OCI-LY1 (cell line): Measurements from ENCODE around the gene ACYP2.

Experiments used
- EZH2 ChIP-seq: fragments of 200-600 bp; sonication (generic), shearing (Covaris generic); IDR thresholded peaks from 2 replicates; pipeline ENCODE4 v1.8.0; 2017; ENCODE audit warnings: borderline replicate concordance, mixed run types, mild to moderate bottlenecking, antibody characterized with exemption, low read length, moderate library complexity, mixed read lengths
- TF ChIP-seq, protein P1 (sequence below): fragments of 200-600 bp; sonication (generic), shearing (Covaris generic); IDR thresholded peaks from 2 replicates; pipeline ENCODE4 v1.5.1; 2017; ENCODE audit warnings: mild to moderate bottlenecking, antibody characterized with exemption, low read length, moderate library complexity, mixed read lengths

DNA sequence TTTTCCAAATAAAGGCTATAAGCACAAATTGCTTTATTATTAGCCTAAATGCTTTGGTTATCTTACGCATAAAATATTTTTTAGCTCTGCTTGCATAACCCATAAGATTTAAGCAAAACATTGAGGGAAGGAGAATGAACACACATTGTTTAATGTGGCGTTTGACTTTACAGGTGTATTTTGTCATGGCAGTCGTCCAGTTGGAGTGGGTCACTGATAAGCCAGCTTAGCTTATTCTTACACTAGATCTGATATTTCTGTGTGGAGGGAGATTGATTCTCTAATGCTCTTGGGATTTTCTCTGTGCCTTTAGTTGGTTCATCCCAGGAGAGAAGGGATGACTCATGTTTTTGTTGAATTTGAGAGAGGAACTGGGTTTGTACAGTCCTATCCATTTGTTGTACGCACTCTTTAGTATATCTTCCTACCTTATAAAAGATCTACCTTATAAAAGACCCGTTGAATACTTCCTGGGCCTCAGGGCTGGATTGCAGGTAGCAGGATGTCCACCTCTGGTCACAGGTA is 47.5 kb upstream of the ACYP2 start:
- TF ChIP-seq, protein P1, sequence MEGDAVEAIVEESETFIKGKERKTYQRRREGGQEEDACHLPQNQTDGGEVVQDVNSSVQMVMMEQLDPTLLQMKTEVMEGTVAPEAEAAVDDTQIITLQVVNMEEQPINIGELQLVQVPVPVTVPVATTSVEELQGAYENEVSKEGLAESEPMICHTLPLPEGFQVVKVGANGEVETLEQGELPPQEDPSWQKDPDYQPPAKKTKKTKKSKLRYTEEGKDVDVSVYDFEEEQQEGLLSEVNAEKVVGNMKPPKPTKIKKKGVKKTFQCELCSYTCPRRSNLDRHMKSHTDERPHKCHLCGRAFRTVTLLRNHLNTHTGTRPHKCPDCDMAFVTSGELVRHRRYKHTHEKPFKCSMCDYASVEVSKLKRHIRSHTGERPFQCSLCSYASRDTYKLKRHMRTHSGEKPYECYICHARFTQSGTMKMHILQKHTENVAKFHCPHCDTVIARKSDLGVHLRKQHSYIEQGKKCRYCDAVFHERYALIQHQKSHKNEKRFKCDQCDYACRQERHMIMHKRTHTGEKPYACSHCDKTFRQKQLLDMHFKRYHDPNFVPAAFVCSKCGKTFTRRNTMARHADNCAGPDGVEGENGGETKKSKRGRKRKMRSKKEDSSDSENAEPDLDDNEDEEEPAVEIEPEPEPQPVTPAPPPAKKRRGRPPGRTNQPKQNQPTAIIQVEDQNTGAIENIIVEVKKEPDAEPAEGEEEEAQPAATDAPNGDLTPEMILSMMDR = no peak
- no peak for TF ChIP-seq EZH2
